ENCODE data around the gene TMEM35B.

DNA sequence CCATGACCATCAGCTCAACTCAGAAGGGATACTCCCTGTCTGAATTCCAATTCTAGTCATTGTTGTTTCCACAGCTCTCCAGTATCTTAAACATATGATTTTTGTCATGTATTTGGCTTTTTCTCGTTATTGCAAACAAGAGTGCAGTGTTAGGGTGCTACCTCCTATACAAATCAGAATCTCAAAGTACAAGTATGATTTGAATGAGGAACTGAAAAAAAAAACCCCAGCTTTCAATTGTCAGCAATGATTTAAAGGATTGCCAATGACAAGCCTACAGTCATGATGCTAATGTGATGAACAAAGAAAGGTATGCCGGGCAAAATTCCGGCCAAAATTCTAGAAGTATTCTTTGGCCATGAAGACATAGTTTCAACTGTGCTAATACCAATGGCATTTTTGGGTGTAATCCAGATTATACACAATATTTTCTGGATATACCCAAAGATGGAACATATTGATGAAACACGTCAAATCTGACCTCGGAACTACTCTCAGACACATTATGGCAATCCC lies 14.9 kb downstream of the TMEM35B start:
- TF ChIP-seq, protein P1, sequence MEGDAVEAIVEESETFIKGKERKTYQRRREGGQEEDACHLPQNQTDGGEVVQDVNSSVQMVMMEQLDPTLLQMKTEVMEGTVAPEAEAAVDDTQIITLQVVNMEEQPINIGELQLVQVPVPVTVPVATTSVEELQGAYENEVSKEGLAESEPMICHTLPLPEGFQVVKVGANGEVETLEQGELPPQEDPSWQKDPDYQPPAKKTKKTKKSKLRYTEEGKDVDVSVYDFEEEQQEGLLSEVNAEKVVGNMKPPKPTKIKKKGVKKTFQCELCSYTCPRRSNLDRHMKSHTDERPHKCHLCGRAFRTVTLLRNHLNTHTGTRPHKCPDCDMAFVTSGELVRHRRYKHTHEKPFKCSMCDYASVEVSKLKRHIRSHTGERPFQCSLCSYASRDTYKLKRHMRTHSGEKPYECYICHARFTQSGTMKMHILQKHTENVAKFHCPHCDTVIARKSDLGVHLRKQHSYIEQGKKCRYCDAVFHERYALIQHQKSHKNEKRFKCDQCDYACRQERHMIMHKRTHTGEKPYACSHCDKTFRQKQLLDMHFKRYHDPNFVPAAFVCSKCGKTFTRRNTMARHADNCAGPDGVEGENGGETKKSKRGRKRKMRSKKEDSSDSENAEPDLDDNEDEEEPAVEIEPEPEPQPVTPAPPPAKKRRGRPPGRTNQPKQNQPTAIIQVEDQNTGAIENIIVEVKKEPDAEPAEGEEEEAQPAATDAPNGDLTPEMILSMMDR (IDR thresholded peaks at IDR 0.05), result no peak
- TF ChIP-seq POLR2A (IDR thresholded peaks at IDR 0.05), result no peak

Data from gastroesophageal sphincter (tissue), 3 donors.